Measurements from ENCODE around the gene NR2C1. TPM values are rescaled to one million over a fixed set of nuclear protein-coding genes. Genes with fewer than 3 reads are reported as not detected.

The NR2C1 gene
- 100 to 1,000 TPM in 1 of 8 experiments, 10 to 100 TPM in 7; 31.1 to 178 (median 50.1) TPM for total RNA-seq

GRCh38 chr12:95072900-95073697, at the start of gene NR2C1:
TSS of gene NR2C1 (minus strand) at chr12:95073618. CDS start at chr12:95067384, 6,234 bp downstream.
- peak within 1 kb of the TSS; percentile 51 to 74 for H3K27ac ChIP-seq
- H3K4me3 ChIP-seq: peak within 1 kb of the TSS; percentile 73 to 99 (median 85)
- H3K4me1 ChIP-seq (replicated peaks in 1 of 2): peaks cover 3 to 4% of the 10 kb centered on the region in 2 donors
- 0 to 3% (median 0%) methylated on average over 3 to 19 of the region's 99 CpGs; no CpG with 5 or more reads in 4 of the 10 experiments for WGBS, 10 experiments
- peak; percentile 85 to 95 (median 92) for ATAC-seq (replicated peaks in 6 of 8)
- in situ Hi-C loops (cut with MboI; ENCODE audit: low pct_unique_long_range_greater_than_20kb in 2 of 9, low sequenced_read_pairs in 9 of 9, unreplicated experiment in 9 of 9): no loop called here

- no peak overlapping the region for H3K27ac ChIP-seq
- in situ Hi-C loops (cut with MboI; ENCODE audit: low pct_unique_long_range_greater_than_20kb in 2 of 9, low sequenced_read_pairs in 9 of 9, unreplicated experiment in 9 of 9): loop anchor here in 7 of 9 experiments (10.0 to 25.0 kb wide), 3 partner anchors 219 to 419 kb away; no protein-coding TSS in a partner anchor
- no peaks in the 10 kb centered on the region for H3K4me1 ChIP-seq (replicated peaks in 1 of 2)
- 50 to 100% (median 100%) methylated on average over 1 to 3 of the region's 3 CpGs; no CpG with 5 or more reads in 3 of the 10 experiments for WGBS, 10 experiments
- no peak for ATAC-seq (replicated peaks in 6 of 8)
- no peak overlapping the region for H3K4me3 ChIP-seq
These were observed 45.4 kb upstream of the NR2C1 start for GRCh38 chr12:95118788-95119179.

GRCh38 chr12:95118138-95118787, 44.8 kb upstream of the NR2C1 start:
- H3K4me1 ChIP-seq (replicated peaks in 1 of 2): no peaks in the 10 kb centered on the region
- ATAC-seq (replicated peaks in 6 of 8): peak in 2 of 8 experiments; percentile 22 to 35
- WGBS, 10 experiments: 0 to 97% (median 80%) methylated on average over 1 to 3 of the region's 4 CpGs; no CpG with 5 or more reads in 1 of the 10 experiments
- no peak overlapping the region for H3K27ac ChIP-seq
- H3K4me3 ChIP-seq: no peak overlapping the region
- in situ Hi-C loops (cut with MboI; ENCODE audit: low pct_unique_long_range_greater_than_20kb in 2 of 9, low sequenced_read_pairs in 9 of 9, unreplicated experiment in 9 of 9): loop anchor here in 7 of 9 experiments (10.0 to 25.0 kb wide), 3 partner anchors 219 to 419 kb away; no protein-coding TSS in a partner anchor

- 17 to 100% (median 37%) methylated on average over 1 to 2 of the region's 2 CpGs; no CpG with 5 or more reads in 4 of the 10 experiments for WGBS, 10 experiments
- in situ Hi-C loops (cut with MboI; ENCODE audit: low pct_unique_long_range_greater_than_20kb in 2 of 9, low sequenced_read_pairs in 9 of 9, unreplicated experiment in 9 of 9): loop anchor here in 7 of 9 experiments (10.0 to 25.0 kb wide), 3 partner anchors 220 to 420 kb away; no protein-coding TSS in a partner anchor
- H3K27ac ChIP-seq: no peak overlapping the region
These were observed 43.8 kb upstream of the NR2C1 start for GRCh38 chr12:95117178-95117599.

GRCh38 chr12:95116773-95117172, 43.4 kb upstream of the NR2C1 start:
- Histone ChIP-seq H3K4me1 (replicated peaks in 1 of 2) (no peaks in the 10 kb centered on the region), H3K4me3 (no peak overlapping the region), H3K27ac (no peak overlapping the region)
- peak in 3 of 8 experiments; percentile 27 to 59 (median 29) for ATAC-seq (replicated peaks in 6 of 8)
- WGBS, 10 experiments: 0 to 100% (median 57%) methylated on average over 1 to 3 of the region's 3 CpGs; no CpG with 5 or more reads in 5 of the 10 experiments
- in situ Hi-C loops (cut with MboI; ENCODE audit: low pct_unique_long_range_greater_than_20kb in 2 of 9, low sequenced_read_pairs in 9 of 9, unreplicated experiment in 9 of 9): loop anchor here in 7 of 9 experiments (10.0 to 25.0 kb wide), 3 partner anchors 221 to 421 kb away; no protein-coding TSS in a partner anchor

More at GRCh38 chr12:95117178-95117599, 43.8 kb upstream of the NR2C1 start:
- Histone ChIP-seq H3K4me3 (no peak overlapping the region), H3K4me1 (replicated peaks in 1 of 2) (no peaks in the 10 kb centered on the region)
- peak; percentile 62 to 88 (median 84) for ATAC-seq (replicated peaks in 6 of 8)

GRCh38 chr12:95116341-95116740, 42.9 kb upstream of the NR2C1 start:
- ATAC-seq (replicated peaks in 6 of 8): no peak
- Histone ChIP-seq H3K4me3 (no peak overlapping the region), H3K27ac (no peak overlapping the region), H3K4me1 (replicated peaks in 1 of 2) (no peaks in the 10 kb centered on the region)
- in situ Hi-C loops (cut with MboI; ENCODE audit: low pct_unique_long_range_greater_than_20kb in 2 of 9, low sequenced_read_pairs in 9 of 9, unreplicated experiment in 9 of 9): loop anchor here in 7 of 9 experiments (10.0 to 25.0 kb wide), 3 partner anchors 221 to 421 kb away; no protein-coding TSS in a partner anchor
- 38 to 100% (median 89%) methylated on average over 1 to 4 of the region's 4 CpGs for WGBS, 10 experiments

- in situ Hi-C loops (cut with MboI; ENCODE audit: low pct_unique_long_range_greater_than_20kb in 2 of 9, low sequenced_read_pairs in 9 of 9, unreplicated experiment in 9 of 9): loop anchor here in 7 of 9 experiments (10.0 to 25.0 kb wide), 3 partner anchors 222 to 422 kb away; no protein-coding TSS in a partner anchor
- WGBS, 10 experiments: 0 to 95% (median 75%) methylated on average over 1 to 6 of the region's 7 CpGs; no CpG with 5 or more reads in 1 of the 10 experiments
- H3K4me1 ChIP-seq (replicated peaks in 1 of 2): no peaks in the 10 kb centered on the region
- no peak overlapping the region for H3K27ac ChIP-seq
- ATAC-seq (replicated peaks in 6 of 8): no peak
- no peak overlapping the region for H3K4me3 ChIP-seq
These were observed 42.2 kb upstream of the NR2C1 start for GRCh38 chr12:95115641-95116040.

- Histone ChIP-seq H3K4me3 (no peak overlapping the region), H3K4me1 (replicated peaks in 1 of 2) (no peaks in the 10 kb centered on the region), H3K27ac (no peak overlapping the region)
- in situ Hi-C loops (cut with MboI; ENCODE audit: low pct_unique_long_range_greater_than_20kb in 2 of 9, low sequenced_read_pairs in 9 of 9, unreplicated experiment in 9 of 9): loop anchor here in 7 of 9 experiments (10.0 to 25.0 kb wide), 3 partner anchors 222 to 422 kb away; no protein-coding TSS in a partner anchor
- peak in 3 of 8 experiments; percentile 17 to 39 (median 33) for ATAC-seq (replicated peaks in 6 of 8)
- 30 to 100% (median 54%) methylated on average over 1 to 3 of the region's 3 CpGs; no CpG with 5 or more reads in 1 of the 10 experiments for WGBS, 10 experiments
These were observed 41.5 kb upstream of the NR2C1 start for GRCh38 chr12:95114766-95115405.

- Histone ChIP-seq H3K4me3 (no peak overlapping the region), H3K27ac (no peak overlapping the region), H3K4me1 (replicated peaks in 1 of 2) (no peaks in the 10 kb centered on the region)
- in situ Hi-C loops (cut with MboI; ENCODE audit: low pct_unique_long_range_greater_than_20kb in 2 of 9, low sequenced_read_pairs in 9 of 9, unreplicated experiment in 9 of 9): loop anchor here in 6 of 9 experiments (25.0 kb wide), 2 partner anchors 230 to 430 kb away; no protein-coding TSS in a partner anchor
- ATAC-seq (replicated peaks in 6 of 8): no peak
- 85 to 100% (median 94%) methylated on average over 3 to 7 of the region's 7 CpGs; no CpG with 5 or more reads in 1 of the 10 experiments for WGBS, 10 experiments
These were observed 33.9 kb upstream of the NR2C1 start for GRCh38 chr12:95107362-95107761.

GRCh38 chr12:95105540-95105939, 32.1 kb upstream of the NR2C1 start:
- peak in 3 of 8 experiments; percentile 69 to 87 (median 83) for ATAC-seq (replicated peaks in 6 of 8)
- WGBS, 10 experiments: 11 to 100% (median 94%) methylated on average over 1 to 8 of the region's 8 CpGs; no CpG with 5 or more reads in 1 of the 10 experiments
- Histone ChIP-seq H3K4me3 (no peak overlapping the region), H3K27ac (no peak overlapping the region), H3K4me1 (replicated peaks in 1 of 2) (no peaks in the 10 kb centered on the region)
- in situ Hi-C loops (cut with MboI; ENCODE audit: low pct_unique_long_range_greater_than_20kb in 2 of 9, low sequenced_read_pairs in 9 of 9, unreplicated experiment in 9 of 9): loop anchor here in 6 of 9 experiments (25.0 kb wide), 2 partner anchors 232 to 432 kb away; no protein-coding TSS in a partner anchor

- Histone ChIP-seq H3K27ac (no peak overlapping the region), H3K4me3 (no peak overlapping the region), H3K4me1 (replicated peaks in 1 of 2) (no peaks in the 10 kb centered on the region)
- no peak for ATAC-seq (replicated peaks in 6 of 8)
- in situ Hi-C loops (cut with MboI; ENCODE audit: low pct_unique_long_range_greater_than_20kb in 2 of 9, low sequenced_read_pairs in 9 of 9, unreplicated experiment in 9 of 9): loop anchor here in 6 of 9 experiments (25.0 kb wide), 2 partner anchors 232 to 432 kb away; no protein-coding TSS in a partner anchor
- WGBS, 10 experiments: 72 to 100% (median 94%) methylated on average over 1 to 2 of the region's 2 CpGs; no CpG with 5 or more reads in 1 of the 10 experiments
These were observed 31.6 kb upstream of the NR2C1 start for GRCh38 chr12:95104919-95105452.

Measured in motor neuron (in vitro differentiated cells).